PC-9 (cell line): Measurements from ENCODE around the gene GRAMD2A. TPM values are rescaled to one million over a fixed set of nuclear protein-coding genes. Genes with fewer than 3 reads are reported as not detected.

Source experiments
- BruUV-seq: library from RNA; stranded (reverse); fragments of 400-500 nt; replicated peaks from 2 replicates; lab custom pipeline; 2021; lab: Mats Ljungman, UMichigan
- CTCF ChIA-PET: fragments of 300-600 bp; sonication (Branson Sonifier 250); formaldehyde crosslinking; loops from one replicate; lab custom pipeline; 2022; ENCODE audit warnings: antibody characterized with exemption; lab: Charles Lee
- POLR2A ChIA-PET: fragments of 300-600 bp; sonication (Branson Sonifier 250); formaldehyde crosslinking; loops from one replicate; lab custom pipeline; 2022; ENCODE audit warnings: antibody characterized with exemption; ENCODE audit not compliant: unreplicated experiment; lab: Charles Lee
- DNase-seq, 2 experiments: peaks; one replicate each; pipeline versions ENCODE4 v3.0.0 to v3.0.0-alpha.2; 2015 to 2022; ENCODE audit warnings: mixed read lengths in 1 of 2
- H2AFZ ChIP-seq: fragments of 200-600 bp; sonication (generic); 2 replicates; pipeline ENCODE4 v1.8.1; 2017; ENCODE audit warnings: antibody characterized with exemption
- H3F3A ChIP-seq: fragments of 200-600 bp; sonication (generic); 2 replicates; pipeline ENCODE4 v1.8.1; 2017; ENCODE audit warnings: antibody characterized with exemption, mild to moderate bottlenecking, low read depth; ENCODE audit not compliant: insufficient read depth
- H3K27ac ChIP-seq: fragments of 200-600 bp; sonication (generic); 2 replicates; pipeline ENCODE4 v1.6.1; 2016; ENCODE audit warnings: mixed run types
- H3K27me3 ChIP-seq: fragments of 200-600 bp; sonication (generic); 2 replicates; pipeline ENCODE4 v1.6.1; 2016; ENCODE audit warnings: low read depth, mixed run types; ENCODE audit not compliant: insufficient read depth
- H3K36me3 ChIP-seq: fragments of 200-600 bp; sonication (generic); 2 replicates; pipeline ENCODE4 v1.6.1; 2016; ENCODE audit warnings: low read depth, mixed run types
- H3K4me1 ChIP-seq: fragments of 200-600 bp; sonication (generic); replicated peaks from 2 replicates; pipeline ENCODE4 v1.6.1; 2016; ENCODE audit warnings: mixed run types; ENCODE audit not compliant: insufficient read depth
- H3K4me2 ChIP-seq: fragments of 200-600 bp; sonication (generic); 2 replicates; pipeline ENCODE4 v1.6.1; 2017; ENCODE audit warnings: mixed run types
- H3K4me3 ChIP-seq: fragments of 200-600 bp; sonication (generic); 2 replicates; pipeline ENCODE4 v1.6.1; 2016; ENCODE audit warnings: mixed run types
- H3K79me2 ChIP-seq: fragments of 200-600 bp; sonication (generic); 2 replicates; pipeline ENCODE4 v1.6.1; 2017; ENCODE audit warnings: low read depth, mixed run types
- H3K9me2 ChIP-seq: fragments of 200-600 bp; sonication (generic); 2 replicates; pipeline ENCODE4 v1.8.1; 2017; ENCODE audit warnings: mild to moderate bottlenecking; ENCODE audit not compliant: insufficient read depth
- H3K9me3 ChIP-seq: fragments of 200-600 bp; sonication (generic); 2 replicates; pipeline ENCODE4 v1.8.1; 2016; ENCODE audit warnings: low read depth; ENCODE audit not compliant: insufficient read depth
- H4K20me1 ChIP-seq: fragments of 200-600 bp; sonication (generic); 2 replicates; pipeline ENCODE4 v1.8.1; 2017; ENCODE audit not compliant: insufficient read depth
- EZH2 ChIP-seq: fragments of 200-600 bp; sonication (generic); IDR thresholded peaks from 2 replicates; pipeline ENCODE4 v1.8.0; 2017; ENCODE audit warnings: antibody characterized with exemption, low read depth
- intact Hi-C: fragments of 100-400 bp; cut with micrococcal nuclease; formaldehyde crosslinking; loops from one replicate; pipeline ENCODE4 v1.10.0; 2022; ENCODE audit not compliant: unreplicated experiment
- total RNA-seq: library from RNA; stranded (reverse); gene quantifications from 2 replicates; pipeline ENCODE4 v1.2.3, GENCODE V29; 2021
- TF ChIP-seq, protein P1 (sequence below): fragments of 200-600 bp; sonication (generic); conservative IDR thresholded peaks from 2 replicates; pipeline ENCODE4 v1.6.1; 2017; ENCODE audit warnings: mixed run types, antibody characterized with exemption, mild to moderate bottlenecking, moderate library complexity

Gene GRAMD2A
- total RNA-seq, 1 experiment from 2014 or later = 60.2 TPM

DNA sequence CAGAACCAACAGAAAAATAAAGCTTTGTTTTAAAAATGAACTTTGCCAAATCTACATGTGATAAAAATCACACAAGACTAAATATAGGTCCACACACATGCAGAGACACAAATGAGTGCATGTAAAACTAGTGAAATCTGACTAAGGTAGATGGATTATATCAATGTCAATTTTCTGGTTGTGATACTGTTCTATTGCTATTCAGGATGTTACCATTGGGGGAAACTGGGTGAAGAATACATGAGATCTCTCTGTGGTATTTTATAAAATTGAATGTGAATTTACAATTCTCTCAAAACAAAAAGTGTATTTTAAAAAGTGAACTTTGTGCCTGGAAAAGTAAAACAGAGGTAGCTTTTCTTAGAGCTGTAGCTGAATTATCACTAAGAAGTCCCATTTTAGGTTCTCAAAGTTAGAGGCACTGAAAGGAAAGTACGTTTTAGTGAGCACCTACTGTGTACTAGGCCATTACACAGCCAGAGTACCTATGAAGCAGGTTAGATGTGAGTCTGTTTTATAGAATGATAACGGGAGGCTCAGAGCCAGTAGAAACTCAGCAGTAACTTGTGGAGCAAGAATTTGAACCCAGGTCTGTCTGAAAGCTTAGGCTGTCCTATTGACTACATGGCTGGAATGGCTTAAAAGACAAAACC is 8.2 kb downstream of the GRAMD2A start:
- Histone ChIP-seq H2AFZ (no peak overlapping the region), H4K20me1 (no peaks in the 10 kb centered on the region), H3K4me1 (peaks cover 21% of the 10 kb centered on the region), H3K27ac (no peak overlapping the region), H3K9me3 (no peaks in the 10 kb centered on the region), H3K4me3 (no peak overlapping the region), H3F3A (no peaks in the 10 kb centered on the region), H3K79me2 (no peaks in the 10 kb centered on the region), H3K36me3 (no peaks in the 10 kb centered on the region), H3K9me2 (no peaks in the 10 kb centered on the region), H3K4me2 (no peak overlapping the region), H3K27me3 (no peaks in the 10 kb centered on the region)
- BruUV-seq = no TSS peak
- TF ChIP-seq, protein P1, sequence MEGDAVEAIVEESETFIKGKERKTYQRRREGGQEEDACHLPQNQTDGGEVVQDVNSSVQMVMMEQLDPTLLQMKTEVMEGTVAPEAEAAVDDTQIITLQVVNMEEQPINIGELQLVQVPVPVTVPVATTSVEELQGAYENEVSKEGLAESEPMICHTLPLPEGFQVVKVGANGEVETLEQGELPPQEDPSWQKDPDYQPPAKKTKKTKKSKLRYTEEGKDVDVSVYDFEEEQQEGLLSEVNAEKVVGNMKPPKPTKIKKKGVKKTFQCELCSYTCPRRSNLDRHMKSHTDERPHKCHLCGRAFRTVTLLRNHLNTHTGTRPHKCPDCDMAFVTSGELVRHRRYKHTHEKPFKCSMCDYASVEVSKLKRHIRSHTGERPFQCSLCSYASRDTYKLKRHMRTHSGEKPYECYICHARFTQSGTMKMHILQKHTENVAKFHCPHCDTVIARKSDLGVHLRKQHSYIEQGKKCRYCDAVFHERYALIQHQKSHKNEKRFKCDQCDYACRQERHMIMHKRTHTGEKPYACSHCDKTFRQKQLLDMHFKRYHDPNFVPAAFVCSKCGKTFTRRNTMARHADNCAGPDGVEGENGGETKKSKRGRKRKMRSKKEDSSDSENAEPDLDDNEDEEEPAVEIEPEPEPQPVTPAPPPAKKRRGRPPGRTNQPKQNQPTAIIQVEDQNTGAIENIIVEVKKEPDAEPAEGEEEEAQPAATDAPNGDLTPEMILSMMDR = no peak
- no peak for TF ChIP-seq EZH2
- CTCF ChIA-PET = interaction anchor here (0.6 kb wide), 1 partner anchor 8 kb away, joined by 3 read pairs; no protein-coding TSS in a partner anchor
- no peak for DNase-seq
- POLR2A ChIA-PET = interaction anchor here (0.7 kb wide), 1 partner anchor 214 kb away, joined by 3 read pairs; no protein-coding TSS in a partner anchor
- intact Hi-C loops = no loop called here

DNA sequence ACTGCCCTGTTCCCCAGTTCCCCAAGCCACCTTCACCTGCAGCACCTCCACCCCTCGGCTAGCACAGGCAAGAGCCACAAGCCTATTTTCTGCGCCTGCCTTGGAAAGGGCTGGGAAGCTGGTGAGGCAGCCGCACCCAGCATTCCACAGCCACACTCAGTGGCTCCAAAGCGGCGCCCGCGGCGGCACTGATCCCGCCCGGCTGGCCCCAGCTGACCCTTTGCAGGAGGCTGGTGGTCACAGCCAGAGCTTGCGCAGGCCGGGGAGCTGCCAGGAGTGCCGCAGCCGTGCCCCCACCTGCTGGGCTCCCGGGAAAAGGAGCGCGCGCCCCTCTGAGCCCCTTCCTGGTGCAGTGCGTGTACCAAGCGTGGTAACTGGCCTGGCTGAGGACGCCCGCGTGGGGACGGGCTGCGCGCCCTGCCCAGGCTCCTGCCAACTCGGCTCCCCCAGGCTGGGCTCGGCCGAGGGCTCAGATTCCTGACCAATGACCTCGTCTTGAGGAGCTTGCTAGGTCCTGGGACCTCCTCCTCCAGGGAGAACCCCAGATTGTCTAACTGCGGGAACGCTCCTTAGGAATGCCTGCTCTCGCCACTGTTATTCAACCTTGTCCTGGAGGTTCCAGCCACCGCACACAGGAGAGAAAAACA is 13.3 kb downstream of the GRAMD2A start:
- ChIA-PET CTCF (no interaction called here), POLR2A (interaction anchor here (0.5 to 1.7 kb wide), 10 partner anchors 12 to 439 kb away, joined by 3 to 11 read pairs (median 5); no protein-coding TSS in a partner anchor)
- TF ChIP-seq EZH2 = no peak
- TF ChIP-seq, protein P1 = no peak
- Histone ChIP-seq H4K20me1 (no peaks in the 10 kb centered on the region), H2AFZ (peak overlapping the region; percentile 81), H3K27ac (peak overlapping the region; percentile 72), H3K9me2 (no peaks in the 10 kb centered on the region), H3K4me3 (peak overlapping the region; percentile 55), H3K4me2 (peak overlapping the region; percentile 86), H3K79me2 (no peaks in the 10 kb centered on the region), H3K9me3 (no peaks in the 10 kb centered on the region), H3K4me1 (peaks cover 62% of the 10 kb centered on the region), H3K36me3 (no peaks in the 10 kb centered on the region), H3K27me3 (no peaks in the 10 kb centered on the region), H3F3A (peaks cover 22% of the 10 kb centered on the region)
- DNase-seq = peak; percentile 79 to 89
- BruUV-seq = no TSS peak
- intact Hi-C loops = loop anchor here (1.0 kb wide), 1 partner anchor 14 kb away; no protein-coding TSS in a partner anchor

DNA sequence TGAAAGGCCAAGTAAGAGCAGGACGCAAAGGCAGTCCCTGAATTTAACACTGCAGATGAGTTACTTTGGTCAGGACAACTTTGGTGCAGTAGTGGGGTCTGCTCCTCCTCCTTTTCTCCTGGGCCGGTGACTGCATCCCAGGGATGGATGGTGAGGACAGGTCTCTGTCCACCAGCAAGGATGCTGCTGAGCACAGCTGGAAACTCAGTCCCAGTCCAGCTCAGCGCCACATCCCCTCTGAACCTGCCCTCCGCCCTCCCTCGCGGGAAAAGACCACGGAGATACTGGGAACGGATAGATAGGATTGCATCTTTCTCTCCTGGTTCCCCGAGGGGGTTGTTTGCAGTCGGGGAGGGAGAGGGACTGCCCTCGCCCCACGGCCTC is 13.8 kb downstream of the GRAMD2A start:
- Histone ChIP-seq H2AFZ (peak overlapping the region; percentile 81; the same call in 1 of the 2 replicates), H3K4me2 (peak overlapping the region; percentile 86), H3K9me2 (no peaks in the 10 kb centered on the region), H4K20me1 (no peaks in the 10 kb centered on the region), H3K27me3 (no peaks in the 10 kb centered on the region), H3F3A (peaks cover 22% of the 10 kb centered on the region), H3K9me3 (no peaks in the 10 kb centered on the region), H3K27ac (peak overlapping the region; percentile 72), H3K4me3 (peak overlapping the region; percentile 55; the same call in 1 of the 2 replicates), H3K79me2 (no peaks in the 10 kb centered on the region), H3K36me3 (no peaks in the 10 kb centered on the region), H3K4me1 (peaks cover 67% of the 10 kb centered on the region)
- BruUV-seq = no TSS peak
- CTCF ChIA-PET = interaction anchor here (0.6 kb wide), 1 partner anchor 28 kb away, joined by 4 read pairs; no protein-coding TSS in a partner anchor
- no peak for DNase-seq
- POLR2A ChIA-PET = interaction anchor here (0.7 to 1.7 kb wide), 3 partner anchors 15 to 292 kb away, joined by 3 to 11 read pairs (median 8); no protein-coding TSS in a partner anchor
- TF ChIP-seq, protein P1 = no peak
- TF ChIP-seq EZH2 = no peak
- intact Hi-C loops = loop anchor here (1.0 kb wide), 1 partner anchor 13 kb away; no protein-coding TSS in a partner anchor
